K562 treated with DMSO at 1 percent for 4 hours (cell line): Measurements from ENCODE around the gene FAAP24. TPM values are rescaled to one million over a fixed set of nuclear protein-coding genes. Genes with fewer than 3 reads are reported as not detected.

Source experiments
- total RNA-seq: library from RNA; unstranded; fragments of 300-600 nt; gene quantifications from 2 replicates; pipeline ENCODE4 v1.2.3, GENCODE V29; 2022; ENCODE audit not compliant: insufficient read depth

The FAAP24 gene, protein sequence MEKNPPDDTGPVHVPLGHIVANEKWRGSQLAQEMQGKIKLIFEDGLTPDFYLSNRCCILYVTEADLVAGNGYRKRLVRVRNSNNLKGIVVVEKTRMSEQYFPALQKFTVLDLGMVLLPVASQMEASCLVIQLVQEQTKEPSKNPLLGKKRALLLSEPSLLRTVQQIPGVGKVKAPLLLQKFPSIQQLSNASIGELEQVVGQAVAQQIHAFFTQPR
- total RNA-seq, result 9.4 and 10.7 TPM in 2 replicates

DNA sequence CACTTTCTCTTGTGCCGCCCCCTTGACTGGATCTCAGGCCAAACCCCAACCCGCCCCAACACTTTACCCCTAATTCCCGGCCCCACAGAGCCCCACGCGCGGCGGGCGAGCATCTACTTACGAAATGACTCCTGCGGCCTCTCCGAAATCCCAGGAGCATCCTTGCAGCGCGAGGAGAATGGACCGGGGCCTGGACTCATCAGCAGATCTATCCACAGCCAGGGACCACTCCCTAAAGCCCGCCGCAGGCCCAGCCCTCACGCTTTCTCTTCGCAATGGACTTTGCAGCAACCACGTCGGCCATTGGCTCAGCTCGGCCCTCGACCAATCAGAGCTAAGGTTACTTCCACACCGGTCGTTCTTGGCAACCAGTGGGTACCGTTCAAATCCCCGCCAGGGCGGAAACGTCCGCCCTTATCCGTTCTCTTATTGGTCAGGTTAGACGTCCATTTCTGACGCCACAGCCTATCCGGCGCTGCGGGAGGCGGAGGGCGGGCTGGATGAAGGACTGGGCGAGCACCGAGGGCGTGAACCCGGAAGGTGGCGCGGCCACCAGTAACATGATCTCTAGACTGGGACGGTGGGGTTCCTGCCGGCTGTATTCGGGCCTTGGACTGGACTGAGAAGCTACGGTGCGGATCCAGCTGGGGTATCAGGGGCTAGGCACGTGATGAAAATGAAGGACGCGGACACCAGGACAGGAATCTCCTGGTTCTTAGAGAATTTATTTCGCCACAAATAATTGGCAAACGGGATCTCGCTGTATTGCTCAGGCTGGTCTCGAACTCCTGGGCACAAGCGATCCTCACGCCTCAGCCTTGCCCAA is at the start of gene FAAP24, which contains the start of gene CEP89:
Gene FAAP24 (plus strand): TSS at position 528 of the 826 bp plus-strand sequence. CDS start 955 bp downstream, outside the sequence.
Gene CEP89 (minus strand): TSS at position 244 of the 826 bp plus-strand sequence. CDS start 84 bp downstream, at position 160.

Other genes starting within 250 kb of the FAAP24 start
- not detected in 2 replicates for gene SLC7A9, start 102.5 kb upstream of the FAAP24 start, total RNA-seq
- gene CEP89, start 284 bp upstream of the FAAP24 start, total RNA-seq, result 10.6 and 12.1 TPM in 2 replicates
- 4.8 and 7.2 TPM in 2 replicates for gene RHPN2, start 92.6 kb downstream of the FAAP24 start, total RNA-seq
- 4.0 and 5.9 TPM in 2 replicates for gene GPATCH1, start 108.9 kb downstream of the FAAP24 start, total RNA-seq
- gene WDR88, start 159.9 kb downstream of the FAAP24 start, total RNA-seq, result not detected in 2 replicates
- gene LRP3, start 222.1 kb downstream of the FAAP24 start, total RNA-seq, result not detected in 2 replicates